Kidney (tissue), 14 donors: ENCODE measurements around the gene ZNF570. TPM values are rescaled to one million over a fixed set of nuclear protein-coding genes. Genes with fewer than 3 reads are reported as not detected.

Experiments
- DNase-seq, 5 donors: peaks; one replicate each; pipeline ENCODE4 v3.0.0-alpha.2; 2013 to 2020
- FAIRE-seq: peaks from 2 replicates; lab custom pipeline; 2012; peaks lifted over from hg19 to GRCh38; lab: Jason Lieb, UNC
- H3K27ac ChIP-seq, 2 donors: one replicate each; pipeline ENCODE4 v1.7.0; 2013; ENCODE audit warnings: low read depth in 2 of 2, low read length in 2 of 2, inconsistent platforms in 1 of 2
- H3K27me3 ChIP-seq: one replicate; pipeline ENCODE4 v1.7.1; 2013; ENCODE audit warnings: low read length, inconsistent platforms; ENCODE audit not compliant: control insufficient read depth, insufficient read depth
- H3K36me3 ChIP-seq, 3 donors: one replicate each; pipeline versions ENCODE4 v1.7.0 to v1.7.1; 2013; ENCODE audit warnings: low read length in 3 of 3, control low read depth in 1 of 3, inconsistent platforms in 1 of 3; ENCODE audit not compliant: insufficient read depth in 3 of 3, control insufficient read depth in 2 of 3
- H3K4me1 ChIP-seq, 3 donors: one replicate each; pipeline versions ENCODE4 v1.7.0 to v1.7.1; 2013; ENCODE audit warnings: low read length in 3 of 3, inconsistent platforms in 1 of 3, low read depth in 1 of 3; ENCODE audit not compliant: control insufficient read depth in 2 of 3, insufficient read depth in 2 of 3
- H3K4me3 ChIP-seq, 3 donors: one replicate each; pipeline versions ENCODE4 v1.7.0 to v1.8.1; 2013; ENCODE audit warnings: low read length in 3 of 3, control low read depth in 1 of 3, inconsistent platforms in 1 of 3
- H3K9ac ChIP-seq, 3 donors: one replicate each; pipeline versions ENCODE4 v1.7.0 to v1.7.1; 2013; ENCODE audit warnings: low read length in 3 of 3, control low read depth in 1 of 3, inconsistent platforms in 1 of 3
- H3K9me3 ChIP-seq, 3 donors: one replicate each; pipeline versions ENCODE4 v1.7.0 to v1.7.1; 2013; ENCODE audit warnings: low read length in 3 of 3, control low read depth in 1 of 3, inconsistent platforms in 1 of 3; ENCODE audit not compliant: control insufficient read depth in 2 of 3, insufficient read depth in 1 of 3
- intact Hi-C: fragments of 100-400 bp; cut with DNase I; formaldehyde crosslinking; loops from one replicate; pipeline ENCODE4 v1.11.1; 2022
- polyA plus RNA-seq: library from polyadenylated mRNA; stranded (reverse); fragments of 350-450 nt; fragmentation: Illumina TruSeq; extraction: RNeasy Lipid Tissue Mini Kit (QIAGEN cat#74804); gene quantifications from one replicate; pipeline ENCODE4 v1.2.3, GENCODE V29; 2014; ENCODE audit warnings: low read depth, low replicate concordance; ENCODE audit not compliant: insufficient read depth
- total RNA-seq: library from RNA; stranded (reverse); fragmentation: NEBNext Ultra II Directional; extraction: Animal tissue kit (Norgen Biotek cat#: 25700); gene quantifications from one replicate; pipeline ENCODE4 v1.2.1, GENCODE V29; 2021
- TF ChIP-seq, protein P1 (sequence below): IDR thresholded peaks from 3 replicates; pipeline ENCODE4 v1.5.1; 2012; ENCODE audit warnings: mild to moderate bottlenecking, moderate library complexity, borderline replicate concordance; ENCODE audit not compliant: insufficient read depth; ENCODE audit errors: extremely low read depth
- donor health status: control.
- donor health status: control.
- donor health status: control.
- donor health status: control.
- donor health status: control.
- donor health status: DM: yes; HTN: yes; CAD: no.
- donor health status: Normal renal cell carcinoma (clear cell type).

ZNF570 gene
- total and polyA plus RNA-seq, 2 donors from 2014 or later = 2.4 to 8.2 TPM

GRCh38 chr19:37511186-37511585, 42.0 kb downstream of the ZNF570 start:
- H3K27me3 ChIP-seq = no peaks in the 10 kb centered on the region
- intact Hi-C loops = no loop called here
- H3K4me3 ChIP-seq = no peak overlapping the region
- H3K9me3 ChIP-seq = no peaks in the 10 kb centered on the region
- H3K4me1 ChIP-seq = peaks cover 0 to 11% (median 0%) of the 10 kb centered on the region in 3 donors
- peaks cover 0 to 10% (median 6%) of the 10 kb centered on the region in 3 donors for H3K36me3 ChIP-seq
- TF ChIP-seq, protein P1, sequence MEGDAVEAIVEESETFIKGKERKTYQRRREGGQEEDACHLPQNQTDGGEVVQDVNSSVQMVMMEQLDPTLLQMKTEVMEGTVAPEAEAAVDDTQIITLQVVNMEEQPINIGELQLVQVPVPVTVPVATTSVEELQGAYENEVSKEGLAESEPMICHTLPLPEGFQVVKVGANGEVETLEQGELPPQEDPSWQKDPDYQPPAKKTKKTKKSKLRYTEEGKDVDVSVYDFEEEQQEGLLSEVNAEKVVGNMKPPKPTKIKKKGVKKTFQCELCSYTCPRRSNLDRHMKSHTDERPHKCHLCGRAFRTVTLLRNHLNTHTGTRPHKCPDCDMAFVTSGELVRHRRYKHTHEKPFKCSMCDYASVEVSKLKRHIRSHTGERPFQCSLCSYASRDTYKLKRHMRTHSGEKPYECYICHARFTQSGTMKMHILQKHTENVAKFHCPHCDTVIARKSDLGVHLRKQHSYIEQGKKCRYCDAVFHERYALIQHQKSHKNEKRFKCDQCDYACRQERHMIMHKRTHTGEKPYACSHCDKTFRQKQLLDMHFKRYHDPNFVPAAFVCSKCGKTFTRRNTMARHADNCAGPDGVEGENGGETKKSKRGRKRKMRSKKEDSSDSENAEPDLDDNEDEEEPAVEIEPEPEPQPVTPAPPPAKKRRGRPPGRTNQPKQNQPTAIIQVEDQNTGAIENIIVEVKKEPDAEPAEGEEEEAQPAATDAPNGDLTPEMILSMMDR = no peak
- no peak overlapping the region for H3K27ac ChIP-seq
- FAIRE-seq (no peak), DNase-seq (no peak)
- H3K9ac ChIP-seq = no peak overlapping the region

- peaks cover 0 to 11% (median 0%) of the 10 kb centered on the region in 3 donors for H3K4me1 ChIP-seq
- FAIRE-seq (no peak), DNase-seq (no peak)
- TF ChIP-seq, protein P1 = no peak
- H3K36me3 ChIP-seq = peaks cover 0 to 10% (median 6%) of the 10 kb centered on the region in 3 donors
- H3K9me3 ChIP-seq = no peaks in the 10 kb centered on the region
- H3K27ac ChIP-seq = no peak overlapping the region
- no peak overlapping the region for H3K9ac ChIP-seq
- no peaks in the 10 kb centered on the region for H3K27me3 ChIP-seq
- intact Hi-C loops = no loop called here
- H3K4me3 ChIP-seq = no peak overlapping the region
These were observed 42.7 kb downstream of the ZNF570 start for GRCh38 chr19:37511821-37512220.

DNA sequence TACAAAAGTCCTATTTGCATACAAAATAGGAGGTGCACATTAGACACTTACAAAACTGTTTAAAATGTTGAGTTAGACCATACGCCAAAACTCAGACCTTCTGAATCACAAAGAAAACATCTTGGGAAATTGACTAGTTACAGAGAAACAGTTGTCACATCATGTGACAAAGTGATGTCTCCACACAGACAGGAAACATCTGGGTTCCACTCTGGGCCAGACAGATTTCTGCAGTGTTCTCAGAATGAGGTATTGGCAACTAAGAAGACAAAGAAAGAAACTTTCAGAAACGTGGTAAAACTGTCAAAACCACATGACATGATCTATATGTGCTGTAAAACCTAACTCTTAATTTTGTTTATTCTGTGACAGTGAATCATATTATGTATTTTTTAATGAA, 44.2 kb downstream of the ZNF570 start:
- Histone ChIP-seq H3K36me3 (peaks cover 0 to 10% (median 6%) of the 10 kb centered on the region in 3 donors), H3K9ac (no peak overlapping the region), H3K27ac (no peak overlapping the region), H3K4me3 (no peak overlapping the region), H3K27me3 (no peaks in the 10 kb centered on the region), H3K4me1 (no peaks in the 10 kb centered on the region), H3K9me3 (no peaks in the 10 kb centered on the region)
- no peak for FAIRE-seq
- DNase-seq = peak in 1 of 5 donors; percentile 7
- intact Hi-C loops = no loop called here
- TF ChIP-seq, protein P1 = no peak

DNA sequence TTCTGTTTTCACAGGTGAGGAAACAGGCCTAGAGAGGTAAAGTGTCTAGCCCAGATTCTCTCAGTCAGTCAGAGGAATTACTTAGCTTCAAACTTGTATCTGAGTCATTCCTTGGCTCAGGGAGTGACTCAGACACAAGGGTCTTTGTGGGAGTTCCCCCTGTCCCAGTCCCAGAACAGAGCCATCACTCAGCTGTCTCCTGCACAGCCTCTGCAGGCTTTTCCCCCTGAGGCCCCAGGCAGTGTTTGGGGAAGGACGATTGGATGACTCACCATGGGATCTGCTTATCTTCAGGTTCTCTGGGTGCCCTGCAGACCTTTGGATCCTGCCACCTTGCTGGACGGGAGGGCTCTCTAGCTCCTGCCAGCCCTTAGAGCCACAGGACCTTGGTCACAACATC, 50.7 kb downstream of the ZNF570 start:
- H3K27me3 ChIP-seq = no peaks in the 10 kb centered on the region
- no peaks in the 10 kb centered on the region for H3K4me1 ChIP-seq
- intact Hi-C loops = no loop called here
- H3K4me3 ChIP-seq = no peak overlapping the region
- TF ChIP-seq, protein P1 = no peak
- H3K27ac ChIP-seq = no peak overlapping the region
- no peak for DNase-seq
- FAIRE-seq = no peak
- peaks cover 0 to 7% (median 7%) of the 10 kb centered on the region in 3 donors for H3K36me3 ChIP-seq
- H3K9me3 ChIP-seq = peaks cover 0 to 9% (median 6%) of the 10 kb centered on the region in 3 donors
- no peak overlapping the region for H3K9ac ChIP-seq
